H1 (cell line): ENCODE measurements around the gene TTLL9. TPM values are rescaled to one million over a fixed set of nuclear protein-coding genes. Genes with fewer than 3 reads are reported as not detected.

Source experiments
- CTCF ChIA-PET: fragments of 300-600 bp; sonication (Branson Sonifier 250); formaldehyde crosslinking; loops from one replicate; lab custom pipeline; 2021; ENCODE audit not compliant: partially characterized antibody; lab: Charles Lee
- POLR2A ChIA-PET: fragments of 300-600 bp; sonication (Branson Sonifier 250); formaldehyde crosslinking; loops from one replicate; lab custom pipeline; 2021; ENCODE audit warnings: inconsistent platforms; ENCODE audit not compliant: partially characterized antibody; lab: Charles Lee
- DNase-seq, 2 experiments: peaks; one replicate each; pipeline versions ENCODE4 v3.0.0 to v3.0.0-alpha.2; 2010 to 2022; ENCODE audit warnings: low spot score in 2 of 2, low read depth in 1 of 2, mixed read lengths in 1 of 2
- FAIRE-seq: peaks from 2 replicates; lab custom pipeline; 2011; peaks lifted over from hg19 to GRCh38; lab: Jason Lieb, UNC
- H2AFZ ChIP-seq: 2 replicates; pipeline ENCODE4 v1.8.1; 2012; ENCODE audit warnings: low read length, inconsistent platforms
- H2AK5ac ChIP-seq: 2 replicates; pipeline ENCODE4 v1.6.1; 2013; ENCODE audit warnings: low read depth, low read length
- H2BK120ac ChIP-seq: replicated peaks from 2 replicates; pipeline ENCODE3; 2013; ENCODE audit warnings: low read depth, low read length, inconsistent platforms
- H2BK12ac ChIP-seq: 2 replicates; pipeline ENCODE4 v1.6.1; 2013; ENCODE audit warnings: low read depth, low read length
- H2BK15ac ChIP-seq: 2 replicates; pipeline ENCODE4 v1.6.1; 2013; ENCODE audit warnings: low read length
- H2BK20ac ChIP-seq: 2 replicates; pipeline ENCODE4 v1.6.1; 2013; ENCODE audit warnings: low read length
- H2BK5ac ChIP-seq: 2 replicates; pipeline ENCODE4 v1.6.1; 2013; ENCODE audit warnings: low read depth, low read length
- H3K14ac ChIP-seq: 2 replicates; pipeline ENCODE4 v1.6.1; 2013; ENCODE audit warnings: inconsistent platforms; ENCODE audit not compliant: insufficient read length
- H3K18ac ChIP-seq: 2 replicates; pipeline ENCODE4 v1.6.1; 2013; ENCODE audit warnings: low read length; ENCODE audit errors: extremely low read depth
- H3K23ac ChIP-seq: 2 replicates; pipeline ENCODE4 v1.6.1; 2013; ENCODE audit warnings: inconsistent platforms; ENCODE audit not compliant: insufficient read length
- H3K23me2 ChIP-seq: 2 replicates; pipeline ENCODE4 v1.6.1; 2013; ENCODE audit warnings: low read depth, low read length
- H3K27ac ChIP-seq: 2 replicates; pipeline ENCODE4 v1.6.1; 2011; ENCODE audit warnings: low read depth, low read length, inconsistent platforms
- H3K27me3 ChIP-seq, 4 experiments: replicated peaks in 1 of 4; 1 replicate in 1 of 4; 2 replicates in 3 of 4; pipeline versions ENCODE4 v1.6.1 to v1.8.1; 2011 to 2013; ENCODE audit warnings: low read length in 3 of 4, mild to moderate bottlenecking in 3 of 4, inconsistent platforms in 2 of 4, mixed read lengths in 2 of 4, moderate library complexity in 1 of 4; ENCODE audit not compliant: control insufficient read depth in 3 of 4, insufficient read depth in 3 of 4; ENCODE audit errors: extremely low read depth in 1 of 4
- H3K36me3 ChIP-seq, 4 experiments: 2 replicates each; pipeline versions ENCODE4 v1.6.1 to v1.8.1; 2011 to 2013; ENCODE audit warnings: mild to moderate bottlenecking in 4 of 4, low read length in 3 of 4, moderate library complexity in 2 of 4, control low read depth in 1 of 4, inconsistent platforms in 1 of 4; ENCODE audit not compliant: insufficient read depth in 4 of 4, control insufficient read depth in 2 of 4
- H3K4ac ChIP-seq: replicated peaks from 2 replicates; pipeline ENCODE3; 2013; ENCODE audit warnings: low read length, low read depth, mixed read lengths, inconsistent platforms; ENCODE audit not compliant: insufficient read length
- H3K4me1 ChIP-seq, 4 experiments: replicated peaks in 1 of 4; 1 replicate in 1 of 4; 2 replicates in 3 of 4; pipeline versions ENCODE4 v1.6.1 to v1.8.1; 2011 to 2013; ENCODE audit warnings: low read length in 3 of 4, inconsistent platforms in 2 of 4, mixed read lengths in 1 of 4; ENCODE audit not compliant: insufficient read depth in 4 of 4, control insufficient read depth in 3 of 4
- H3K4me2 ChIP-seq, 2 experiments: 2 replicates each; pipeline versions ENCODE4 v1.6.1 to v1.8.1; 2011 to 2013; ENCODE audit warnings: low read depth in 2 of 2, low read length in 2 of 2, control low read depth in 1 of 2, inconsistent platforms in 1 of 2, mild to moderate bottlenecking in 1 of 2; ENCODE audit not compliant: insufficient read depth in 1 of 2
- H3K4me3 ChIP-seq, 4 experiments: fragments of 200-600, 300-600 bp in 1 of 4; sonication (generic), shearing (Covaris generic), sonication (Bioruptor Twin) in 1 of 4; 2 replicates each; pipeline versions ENCODE4 v1.5.1 to v1.8.1; 2011 to 2016; ENCODE audit warnings: low read length in 4 of 4, low read depth in 3 of 4, control low read depth in 2 of 4, inconsistent platforms in 2 of 4, mild to moderate bottlenecking in 2 of 4, mixed read lengths in 1 of 4, moderate library complexity in 1 of 4; ENCODE audit not compliant: insufficient read depth in 2 of 4; ENCODE audit errors: extremely low read depth in 1 of 4
- H3K56ac ChIP-seq: replicated peaks from 2 replicates; pipeline ENCODE3; 2013; ENCODE audit warnings: low read depth, mild to moderate bottlenecking, mixed read lengths, low read length, inconsistent platforms; ENCODE audit not compliant: insufficient read length
- H3K79me1 ChIP-seq: 2 replicates; pipeline ENCODE4 v1.6.1; 2013; ENCODE audit warnings: low read depth, low read length, control low read depth
- H3K79me2 ChIP-seq, 2 experiments: 2 replicates each; pipeline versions ENCODE4 v1.6.1 to v1.8.1; 2012 to 2013; ENCODE audit warnings: low read length in 2 of 2, mild to moderate bottlenecking in 2 of 2, inconsistent platforms in 1 of 2; ENCODE audit not compliant: insufficient read depth in 2 of 2, control insufficient read depth in 1 of 2
- H3K9ac ChIP-seq, 4 experiments: replicated peaks in 1 of 4; 1 replicate in 1 of 4; 2 replicates in 3 of 4; pipeline versions ENCODE4 v1.6.1 to v1.8.1; 2011 to 2013; ENCODE audit warnings: low read depth in 3 of 4, low read length in 3 of 4, control low read depth in 2 of 4, mild to moderate bottlenecking in 2 of 4, moderate library complexity in 2 of 4, inconsistent platforms in 1 of 4; ENCODE audit errors: extremely low read depth in 1 of 4
- H3K9me3 ChIP-seq, 2 experiments: 2 replicates each; pipeline versions ENCODE4 v1.6.1 to v1.8.1; 2012 to 2013; ENCODE audit warnings: mild to moderate bottlenecking in 2 of 2, moderate library complexity in 2 of 2, control low read depth in 1 of 2, inconsistent platforms in 1 of 2, low read depth in 1 of 2, low read length in 1 of 2, mixed read lengths in 1 of 2; ENCODE audit not compliant: insufficient read depth in 2 of 2
- H4K20me1 ChIP-seq, 2 experiments: replicated peaks in 1 of 2; 2 replicates each; pipeline versions ENCODE3 to v1.8.1; 2011 to 2013; ENCODE audit warnings: inconsistent platforms in 2 of 2, low read length in 2 of 2, mild to moderate bottlenecking in 1 of 2; ENCODE audit not compliant: insufficient read depth in 2 of 2, control insufficient read depth in 1 of 2
- H4K5ac ChIP-seq: 2 replicates; pipeline ENCODE4 v1.6.1; 2013; ENCODE audit warnings: low read length, low read depth, mixed read lengths, inconsistent platforms; ENCODE audit not compliant: insufficient read length
- H4K8ac ChIP-seq: 2 replicates; pipeline ENCODE4 v1.8.0; 2013; ENCODE audit warnings: mild to moderate bottlenecking, moderate library complexity, low read length, inconsistent platforms; ENCODE audit not compliant: insufficient read depth; ENCODE audit errors: extremely low read depth
- H4K91ac ChIP-seq: replicated peaks from 2 replicates; pipeline ENCODE3; 2013; ENCODE audit warnings: low read length, mixed read lengths, inconsistent platforms; ENCODE audit not compliant: insufficient read length
- ASH2L ChIP-seq: fragments of 200-600, 300-600 bp; sonication (generic); IDR thresholded peaks from one replicate; pipeline ENCODE4 v1.7.1; 2017; ENCODE audit warnings: low read length
- BCL11A ChIP-seq, 2 experiments: IDR thresholded peaks; one replicate each; pipeline ENCODE4 v1.6.1; 2011; ENCODE audit warnings: low read depth in 2 of 2, low read length in 2 of 2, mild to moderate bottlenecking in 2 of 2
- CEBPB ChIP-seq: IDR thresholded peaks from 2 replicates; pipeline ENCODE4 v1.6.1; 2012; ENCODE audit warnings: low read depth, low read length
- CREB1 ChIP-seq: IDR thresholded peaks from 2 replicates; pipeline ENCODE4 v1.6.1; 2012; ENCODE audit warnings: inconsistent platforms
- EGR1 ChIP-seq: IDR thresholded peaks from 2 replicates; pipeline ENCODE4 v1.6.1; 2011; ENCODE audit warnings: low read depth, low read length, borderline replicate concordance
- EZH2 ChIP-seq: fragments of 200-600 bp; sonication (generic); IDR thresholded peaks from 2 replicates; pipeline ENCODE4 v1.7.1; 2012; ENCODE audit warnings: low read depth, mild to moderate bottlenecking, moderate library complexity, low read length, inconsistent platforms; ENCODE audit not compliant: severe bottlenecking
- HDAC6 ChIP-seq: IDR thresholded peaks from one replicate; pipeline ENCODE4 v1.7.1; 2012; ENCODE audit warnings: low read depth, mild to moderate bottlenecking, inconsistent platforms, low read length, moderate library complexity
- JUN ChIP-seq: IDR thresholded peaks from 2 replicates; pipeline ENCODE4 v1.6.1; 2011; ENCODE audit warnings: low read depth, mild to moderate bottlenecking, improper control_type of control experiment, low read length
- NRF1 ChIP-seq: IDR thresholded peaks from 2 replicates; pipeline ENCODE4 v1.6.1; 2011; ENCODE audit warnings: mild to moderate bottlenecking, low read depth, low read length, improper control_type of control experiment
- PHF8 ChIP-seq: fragments of 200-600 bp; sonication (generic); conservative IDR thresholded peaks from 2 replicates; pipeline ENCODE4 v1.7.1; 2012; ENCODE audit warnings: low read depth, mild to moderate bottlenecking, inconsistent platforms, low read length, moderate library complexity
- SP1 ChIP-seq: IDR thresholded peaks from 2 replicates; pipeline ENCODE4 v1.6.1; 2011; ENCODE audit warnings: low read depth, low read length
- SP2 ChIP-seq: IDR thresholded peaks from 2 replicates; pipeline ENCODE4 v1.6.1; 2012; ENCODE audit warnings: mild to moderate bottlenecking, low read length, inconsistent platforms
- SRF ChIP-seq: IDR thresholded peaks from 2 replicates; pipeline ENCODE4 v1.6.1; 2011; ENCODE audit warnings: mild to moderate bottlenecking, low read depth, low read length, moderate library complexity
- WGBS, 2 experiments: shearing (Covaris generic) in 1 of 2; methylation state at CpG; one replicate each; pipeline versions ENCODE4 v1.1.6 to v1.1.7; 2013 to 2015; ENCODE audit warnings: low lambda C conversion rate in 2 of 2, mixed read lengths in 2 of 2, inconsistent platforms in 1 of 2, low coverage in 1 of 2, missing lambda C conversion rate in 1 of 2; ENCODE audit not compliant: insufficient replicate concordance in 2 of 2, insufficient coverage in 1 of 2, insufficient read length in 1 of 2; ENCODE audit errors: extremely low coverage in 1 of 2, missing lambda C conversion rate in 1 of 2; 5-methylcytosine and 5-hydroxymethylcytosine counted together
- polyA plus RNA-seq, 7 experiments: library from polyadenylated mRNA; depleted of rRNA in 3 of 7; stranded (reverse) in 5 of 7; unstranded in 2 of 7; fragments of >200 nt in 5 of 7; fragments of 200-250 nt in 2 of 7; gene quantifications; 1 replicate in 5 of 7; 2 replicates in 1 of 7; 4 replicates in 1 of 7; pipeline versions ENCODE4 v1.2.1 to v1.2.3, GENCODE V29; 2011 to 2013; ENCODE audit warnings: missing spikeins in 2 of 7, mixed read lengths in 2 of 7
- total RNA-seq: library from RNA; stranded (reverse); fragmentation: NEBNext Ultra II Directional; extraction: Animal tissue kit (Norgen Biotek cat#: 25700); gene quantifications from 2 replicates; pipeline ENCODE4 v1.2.1, GENCODE V29; 2021

TTLL9 gene
- total and polyA plus RNA-seq, 2 of the 8 experiments (the other 6 are each of a cell fraction or from before 2014, with no cell fraction given), result 0.06 TPM; not detected in 1

- Histone ChIP-seq H4K5ac (no peak overlapping the region), H3K18ac (no peak overlapping the region), H3K27me3 (peaks cover 0 to 8% (median 2%) of the 10 kb centered on the region in 4 experiments; a peak in 5 of 7 replicates), H3K79me1 (no peaks in the 10 kb centered on the region), H2BK20ac (no peak overlapping the region), H3K79me2 (no peaks in the 10 kb centered on the region), H3K9ac (peak overlapping the region in 1 of 4 experiments; percentile 13; a peak in 2 of 7 replicates), H4K91ac (no peak overlapping the region), H3K4me2 (peak overlapping the region; percentile 87 to 99), H2BK15ac (no peak overlapping the region), H3K4me1 (peaks cover 0 to 12% (median 7%) of the 10 kb centered on the region in 4 experiments; a peak in 5 of 7 replicates), H2AK5ac (no peak overlapping the region), H3K56ac (no peak overlapping the region), H3K9me3 (no peaks in the 10 kb centered on the region), H2BK120ac (no peak overlapping the region), H3K4me3 (peak overlapping the region; percentile 43 to 70 (median 64)), H2BK5ac (no peak overlapping the region), H4K20me1 (peaks cover 3 to 5% of the 10 kb centered on the region in 2 experiments), H3K4ac (no peak overlapping the region), H2BK12ac (no peak overlapping the region), H4K8ac (no peak overlapping the region), H3K36me3 (no peaks in the 10 kb centered on the region), H2AFZ (no peak overlapping the region; the same call in 1 of the 2 replicates), H3K23me2 (peaks cover 3% of the 10 kb centered on the region; the same call in 1 of the 2 replicates), H3K14ac (no peak overlapping the region), H3K27ac (no peak overlapping the region), H3K23ac (no peak overlapping the region)
- ChIA-PET POLR2A (interaction anchor here (0.5 to 1.8 kb wide), 11 partner anchors 9 to 327 kb away, joined by 3 to 8 read pairs (median 3); partner anchors contain the start of genes PDRG1 and TM9SF4), CTCF (interaction anchor here (0.6 to 3.2 kb wide), 19 partner anchors 10 to 216 kb away, joined by 3 to 13 read pairs (median 4); partner anchors contain the start of gene PDRG1)
- DNase-seq, result peak; percentile 77 to 99
- 8% methylated on average over 42 of the region's 57 CpGs; no CpG with 5 or more reads in 1 of the 2 experiments for WGBS, 2 experiments
- no peak for FAIRE-seq
- no peak for TF ChIP-seq JUN
- TF ChIP-seq SP1, result no peak; the same call in 1 of the 2 replicates
- TF ChIP-seq EZH2, result no peak
- no peak for TF ChIP-seq CEBPB
- peak; percentile 45; the same call in 1 of the 2 replicates for TF ChIP-seq CREB1
- peak; percentile 65 for TF ChIP-seq SRF
- TF ChIP-seq NRF1, result no peak
- TF ChIP-seq BCL11A (IDR thresholded peaks at IDR 0.05; ENCODE audit: low read depth in 2 of 2, low read length in 2 of 2), result no peak
- TF ChIP-seq SP2, result no peak
- TF ChIP-seq PHF8, result no peak
- TF ChIP-seq ASH2L, result peak; percentile 75
- peak; percentile 10; the same call in 1 of the 2 replicates for TF ChIP-seq EGR1
- no peak for TF ChIP-seq HDAC6
Observed at GRCh38 chr20:31968291-31969126, 98.1 kb downstream of the TTLL9 start.
